ENCODE results near the gene GAS2L2.

DNA sequence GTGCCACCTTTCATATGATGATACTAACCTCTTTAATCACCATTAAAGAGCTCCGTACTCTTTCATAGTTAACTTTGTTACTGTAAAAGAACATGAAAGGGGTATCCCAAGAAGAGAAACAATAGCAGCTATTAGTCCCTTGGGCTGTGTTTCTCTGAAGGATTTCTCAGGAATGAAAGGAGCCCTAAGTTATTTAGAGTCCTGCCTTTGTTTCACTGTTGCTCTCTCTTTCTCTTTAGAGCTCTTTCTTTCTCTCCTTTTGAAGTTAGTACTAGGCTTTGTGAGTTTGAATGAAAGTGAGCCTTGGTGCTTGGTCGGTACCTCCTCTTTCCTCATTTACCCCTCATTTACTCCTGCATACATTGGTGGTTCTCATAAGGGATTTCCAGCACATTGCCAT lies 42.1 kb downstream of the GAS2L2 start:
- TF ChIP-seq, protein P1, sequence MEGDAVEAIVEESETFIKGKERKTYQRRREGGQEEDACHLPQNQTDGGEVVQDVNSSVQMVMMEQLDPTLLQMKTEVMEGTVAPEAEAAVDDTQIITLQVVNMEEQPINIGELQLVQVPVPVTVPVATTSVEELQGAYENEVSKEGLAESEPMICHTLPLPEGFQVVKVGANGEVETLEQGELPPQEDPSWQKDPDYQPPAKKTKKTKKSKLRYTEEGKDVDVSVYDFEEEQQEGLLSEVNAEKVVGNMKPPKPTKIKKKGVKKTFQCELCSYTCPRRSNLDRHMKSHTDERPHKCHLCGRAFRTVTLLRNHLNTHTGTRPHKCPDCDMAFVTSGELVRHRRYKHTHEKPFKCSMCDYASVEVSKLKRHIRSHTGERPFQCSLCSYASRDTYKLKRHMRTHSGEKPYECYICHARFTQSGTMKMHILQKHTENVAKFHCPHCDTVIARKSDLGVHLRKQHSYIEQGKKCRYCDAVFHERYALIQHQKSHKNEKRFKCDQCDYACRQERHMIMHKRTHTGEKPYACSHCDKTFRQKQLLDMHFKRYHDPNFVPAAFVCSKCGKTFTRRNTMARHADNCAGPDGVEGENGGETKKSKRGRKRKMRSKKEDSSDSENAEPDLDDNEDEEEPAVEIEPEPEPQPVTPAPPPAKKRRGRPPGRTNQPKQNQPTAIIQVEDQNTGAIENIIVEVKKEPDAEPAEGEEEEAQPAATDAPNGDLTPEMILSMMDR (IDR thresholded peaks at IDR 0.05) = no peak
- TF ChIP-seq POLR2A (IDR thresholded peaks at IDR 0.05) = no peak
